Liver (tissue), 3 donors: ENCODE results near the gene CHMP3.

Experiments
- EGR1 ChIP-seq, 2 donors: IDR thresholded peaks; 2 replicates each; pipeline ENCODE4 v1.6.1; 2016 to 2018; ENCODE audit warnings: antibody characterized with exemption in 2 of 2, low read depth in 2 of 2
- GABPA ChIP-seq, 2 donors: IDR thresholded peaks in 1 of 2; conservative IDR thresholded peaks in 1 of 2; 2 replicates each; pipeline ENCODE4 v1.6.1; 2016; ENCODE audit warnings: antibody characterized with exemption in 2 of 2, mild to moderate bottlenecking in 1 of 2, moderate library complexity in 1 of 2
- JUND ChIP-seq, 2 donors: IDR thresholded peaks; 2 replicates each; pipeline ENCODE4 v1.6.1; 2016; ENCODE audit warnings: antibody characterized with exemption in 2 of 2
- RAD21 ChIP-seq, 2 donors: IDR thresholded peaks; 2 replicates each; pipeline ENCODE4 v1.6.1; 2016; ENCODE audit warnings: antibody characterized with exemption in 2 of 2, mild to moderate bottlenecking in 2 of 2
- RXRA ChIP-seq, 2 donors: IDR thresholded peaks; 2 replicates each; pipeline ENCODE4 v1.6.1; 2017 to 2018; ENCODE audit warnings: antibody characterized with exemption in 2 of 2, mild to moderate bottlenecking in 1 of 2
- TAF1 ChIP-seq: conservative IDR thresholded peaks from 2 replicates; pipeline ENCODE4 v1.6.1; 2016; ENCODE audit warnings: antibody characterized with exemption, mild to moderate bottlenecking
- YY1 ChIP-seq: IDR thresholded peaks from 2 replicates; pipeline ENCODE4 v1.6.1; 2016; ENCODE audit warnings: antibody characterized with exemption, mild to moderate bottlenecking
- TF ChIP-seq, protein P1 (sequence below): fragments of 150-350 bp; IDR thresholded peaks from 2 replicates; pipeline ENCODE4 v1.5.1; 2017; ENCODE audit warnings: improper control_type of control experiment, low read depth, low read length; ENCODE audit not compliant: missing input control
- TF ChIP-seq, protein P2 (sequence below): IDR thresholded peaks from 2 replicates; pipeline ENCODE4 v1.6.1; 2016; ENCODE audit warnings: antibody characterized with exemption
- TF ChIP-seq, protein P3 (sequence below): IDR thresholded peaks from 2 replicates; pipeline ENCODE4 v1.6.1; 2016; ENCODE audit warnings: antibody characterized with exemption
- TF ChIP-seq, protein P4 (sequence below): IDR thresholded peaks from 2 replicates; pipeline ENCODE4 v1.6.1; 2016; ENCODE audit warnings: antibody characterized with exemption, mild to moderate bottlenecking
- TF ChIP-seq, protein P5 (sequence below): IDR thresholded peaks from 2 replicates; pipeline ENCODE4 v1.6.1; 2016; ENCODE audit warnings: antibody characterized with exemption
- donor health status: healthy.
- donor health status: healthy.

DNA sequence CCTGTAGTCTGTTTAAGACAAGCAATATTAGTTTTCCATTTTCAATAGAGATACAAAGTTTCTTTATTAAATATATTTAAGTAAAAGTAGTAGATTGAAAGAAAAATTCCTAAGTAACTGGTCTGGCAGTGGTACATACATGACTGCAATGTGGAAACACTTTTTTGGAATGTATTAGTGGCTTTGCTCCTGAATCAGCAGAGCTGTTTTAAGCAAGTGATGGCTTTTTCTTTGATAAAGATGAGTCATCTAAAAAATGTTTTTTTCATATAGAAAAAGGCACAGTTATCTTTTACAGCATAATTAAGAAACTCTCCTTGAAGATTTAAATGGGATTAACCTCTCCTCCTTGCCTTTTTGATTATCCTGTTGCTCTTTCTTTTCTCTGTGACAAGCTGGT is 87.2 kb downstream of the CHMP3 start:
- TF ChIP-seq, protein P1, sequence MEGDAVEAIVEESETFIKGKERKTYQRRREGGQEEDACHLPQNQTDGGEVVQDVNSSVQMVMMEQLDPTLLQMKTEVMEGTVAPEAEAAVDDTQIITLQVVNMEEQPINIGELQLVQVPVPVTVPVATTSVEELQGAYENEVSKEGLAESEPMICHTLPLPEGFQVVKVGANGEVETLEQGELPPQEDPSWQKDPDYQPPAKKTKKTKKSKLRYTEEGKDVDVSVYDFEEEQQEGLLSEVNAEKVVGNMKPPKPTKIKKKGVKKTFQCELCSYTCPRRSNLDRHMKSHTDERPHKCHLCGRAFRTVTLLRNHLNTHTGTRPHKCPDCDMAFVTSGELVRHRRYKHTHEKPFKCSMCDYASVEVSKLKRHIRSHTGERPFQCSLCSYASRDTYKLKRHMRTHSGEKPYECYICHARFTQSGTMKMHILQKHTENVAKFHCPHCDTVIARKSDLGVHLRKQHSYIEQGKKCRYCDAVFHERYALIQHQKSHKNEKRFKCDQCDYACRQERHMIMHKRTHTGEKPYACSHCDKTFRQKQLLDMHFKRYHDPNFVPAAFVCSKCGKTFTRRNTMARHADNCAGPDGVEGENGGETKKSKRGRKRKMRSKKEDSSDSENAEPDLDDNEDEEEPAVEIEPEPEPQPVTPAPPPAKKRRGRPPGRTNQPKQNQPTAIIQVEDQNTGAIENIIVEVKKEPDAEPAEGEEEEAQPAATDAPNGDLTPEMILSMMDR = no peak
- TF ChIP-seq, protein P2, sequence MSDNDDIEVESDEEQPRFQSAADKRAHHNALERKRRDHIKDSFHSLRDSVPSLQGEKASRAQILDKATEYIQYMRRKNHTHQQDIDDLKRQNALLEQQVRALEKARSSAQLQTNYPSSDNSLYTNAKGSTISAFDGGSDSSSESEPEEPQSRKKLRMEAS = no peak
- TF ChIP-seq RXRA (IDR thresholded peaks at IDR 0.05) (no peak), GABPA (IDR thresholded peaks at IDR 0.05 in 1 of 2, conservative IDR thresholded peaks at IDR 0.05 in 1 of 2) (no peak), TAF1 (no peak), RAD21 (IDR thresholded peaks at IDR 0.05) (no peak), EGR1 (IDR thresholded peaks at IDR 0.05; ENCODE audit: low read depth in 2 of 2) (no peak), JUND (IDR thresholded peaks at IDR 0.05) (no peak), YY1 (no peak)
- TF ChIP-seq, protein P3, sequence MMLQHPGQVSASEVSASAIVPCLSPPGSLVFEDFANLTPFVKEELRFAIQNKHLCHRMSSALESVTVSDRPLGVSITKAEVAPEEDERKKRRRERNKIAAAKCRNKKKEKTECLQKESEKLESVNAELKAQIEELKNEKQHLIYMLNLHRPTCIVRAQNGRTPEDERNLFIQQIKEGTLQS = no peak
- TF ChIP-seq, protein P4, sequence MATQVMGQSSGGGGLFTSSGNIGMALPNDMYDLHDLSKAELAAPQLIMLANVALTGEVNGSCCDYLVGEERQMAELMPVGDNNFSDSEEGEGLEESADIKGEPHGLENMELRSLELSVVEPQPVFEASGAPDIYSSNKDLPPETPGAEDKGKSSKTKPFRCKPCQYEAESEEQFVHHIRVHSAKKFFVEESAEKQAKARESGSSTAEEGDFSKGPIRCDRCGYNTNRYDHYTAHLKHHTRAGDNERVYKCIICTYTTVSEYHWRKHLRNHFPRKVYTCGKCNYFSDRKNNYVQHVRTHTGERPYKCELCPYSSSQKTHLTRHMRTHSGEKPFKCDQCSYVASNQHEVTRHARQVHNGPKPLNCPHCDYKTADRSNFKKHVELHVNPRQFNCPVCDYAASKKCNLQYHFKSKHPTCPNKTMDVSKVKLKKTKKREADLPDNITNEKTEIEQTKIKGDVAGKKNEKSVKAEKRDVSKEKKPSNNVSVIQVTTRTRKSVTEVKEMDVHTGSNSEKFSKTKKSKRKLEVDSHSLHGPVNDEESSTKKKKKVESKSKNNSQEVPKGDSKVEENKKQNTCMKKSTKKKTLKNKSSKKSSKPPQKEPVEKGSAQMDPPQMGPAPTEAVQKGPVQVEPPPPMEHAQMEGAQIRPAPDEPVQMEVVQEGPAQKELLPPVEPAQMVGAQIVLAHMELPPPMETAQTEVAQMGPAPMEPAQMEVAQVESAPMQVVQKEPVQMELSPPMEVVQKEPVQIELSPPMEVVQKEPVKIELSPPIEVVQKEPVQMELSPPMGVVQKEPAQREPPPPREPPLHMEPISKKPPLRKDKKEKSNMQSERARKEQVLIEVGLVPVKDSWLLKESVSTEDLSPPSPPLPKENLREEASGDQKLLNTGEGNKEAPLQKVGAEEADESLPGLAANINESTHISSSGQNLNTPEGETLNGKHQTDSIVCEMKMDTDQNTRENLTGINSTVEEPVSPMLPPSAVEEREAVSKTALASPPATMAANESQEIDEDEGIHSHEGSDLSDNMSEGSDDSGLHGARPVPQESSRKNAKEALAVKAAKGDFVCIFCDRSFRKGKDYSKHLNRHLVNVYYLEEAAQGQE = no peak
- TF ChIP-seq, protein P5, sequence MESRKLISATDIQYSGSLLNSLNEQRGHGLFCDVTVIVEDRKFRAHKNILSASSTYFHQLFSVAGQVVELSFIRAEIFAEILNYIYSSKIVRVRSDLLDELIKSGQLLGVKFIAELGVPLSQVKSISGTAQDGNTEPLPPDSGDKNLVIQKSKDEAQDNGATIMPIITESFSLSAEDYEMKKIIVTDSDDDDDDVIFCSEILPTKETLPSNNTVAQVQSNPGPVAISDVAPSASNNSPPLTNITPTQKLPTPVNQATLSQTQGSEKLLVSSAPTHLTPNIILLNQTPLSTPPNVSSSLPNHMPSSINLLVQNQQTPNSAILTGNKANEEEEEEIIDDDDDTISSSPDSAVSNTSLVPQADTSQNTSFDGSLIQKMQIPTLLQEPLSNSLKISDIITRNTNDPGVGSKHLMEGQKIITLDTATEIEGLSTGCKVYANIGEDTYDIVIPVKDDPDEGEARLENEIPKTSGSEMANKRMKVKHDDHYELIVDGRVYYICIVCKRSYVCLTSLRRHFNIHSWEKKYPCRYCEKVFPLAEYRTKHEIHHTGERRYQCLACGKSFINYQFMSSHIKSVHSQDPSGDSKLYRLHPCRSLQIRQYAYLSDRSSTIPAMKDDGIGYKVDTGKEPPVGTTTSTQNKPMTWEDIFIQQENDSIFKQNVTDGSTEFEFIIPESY = no peak
